Measurements from ENCODE around the gene DPP4.

GRCh38 chr2:161982548-161983330 is 91.3 kb downstream of the DPP4 start:
- TF ChIP-seq CTCF (IDR thresholded peaks at IDR 0.05) (no peak), POLR2A (IDR thresholded peaks at IDR 0.05) (no peak), EP300 (IDR thresholded peaks at IDR 0.05) (no peak), POLR2AphosphoS5 (IDR thresholded peaks at IDR 0.05) (no peak)
